Stimulated activated CD8-positive, alpha-beta memory T cell treated with anti-CD3 and anti-CD28 coated beads, Interleukin-7, amount 100 ng/mL, for 48 hours (primary cell): ENCODE measurements around the gene COQ7.

Source experiments
- DNase-seq, 2 donors: peaks; one replicate each; pipeline ENCODE4 v3.0.0-alpha.2; 2020; ENCODE audit warnings: low read depth in 1 of 2; ENCODE audit errors: extremely low read depth in 1 of 2

Gene COQ7

DNA sequence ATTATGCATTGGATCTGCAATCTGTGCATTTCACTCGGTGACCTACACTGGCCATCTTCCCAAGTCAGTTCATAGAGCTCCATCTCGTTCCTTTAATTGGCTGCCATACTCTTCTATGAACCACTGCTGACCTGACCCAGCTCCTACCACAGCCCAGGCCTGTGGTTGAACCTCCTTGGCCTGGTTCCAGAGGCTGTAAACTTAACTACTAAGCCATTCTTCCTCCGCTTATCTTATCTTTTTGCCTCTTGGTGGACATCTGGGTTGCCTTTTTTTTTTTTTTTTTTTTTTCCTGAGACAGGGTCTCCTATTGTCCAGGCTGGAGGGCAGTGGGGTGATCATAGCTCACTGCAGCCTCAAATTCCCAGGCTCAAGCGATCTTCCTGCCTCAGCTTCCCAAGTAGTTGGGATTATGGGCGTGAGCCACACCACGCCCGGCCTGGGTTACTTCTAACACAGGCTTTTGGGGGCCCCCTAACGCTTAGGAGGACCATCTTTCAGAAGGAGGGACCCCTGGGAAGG, 18.3 kb downstream of the COQ7 start:
- DNase-seq: no peak

DNA sequence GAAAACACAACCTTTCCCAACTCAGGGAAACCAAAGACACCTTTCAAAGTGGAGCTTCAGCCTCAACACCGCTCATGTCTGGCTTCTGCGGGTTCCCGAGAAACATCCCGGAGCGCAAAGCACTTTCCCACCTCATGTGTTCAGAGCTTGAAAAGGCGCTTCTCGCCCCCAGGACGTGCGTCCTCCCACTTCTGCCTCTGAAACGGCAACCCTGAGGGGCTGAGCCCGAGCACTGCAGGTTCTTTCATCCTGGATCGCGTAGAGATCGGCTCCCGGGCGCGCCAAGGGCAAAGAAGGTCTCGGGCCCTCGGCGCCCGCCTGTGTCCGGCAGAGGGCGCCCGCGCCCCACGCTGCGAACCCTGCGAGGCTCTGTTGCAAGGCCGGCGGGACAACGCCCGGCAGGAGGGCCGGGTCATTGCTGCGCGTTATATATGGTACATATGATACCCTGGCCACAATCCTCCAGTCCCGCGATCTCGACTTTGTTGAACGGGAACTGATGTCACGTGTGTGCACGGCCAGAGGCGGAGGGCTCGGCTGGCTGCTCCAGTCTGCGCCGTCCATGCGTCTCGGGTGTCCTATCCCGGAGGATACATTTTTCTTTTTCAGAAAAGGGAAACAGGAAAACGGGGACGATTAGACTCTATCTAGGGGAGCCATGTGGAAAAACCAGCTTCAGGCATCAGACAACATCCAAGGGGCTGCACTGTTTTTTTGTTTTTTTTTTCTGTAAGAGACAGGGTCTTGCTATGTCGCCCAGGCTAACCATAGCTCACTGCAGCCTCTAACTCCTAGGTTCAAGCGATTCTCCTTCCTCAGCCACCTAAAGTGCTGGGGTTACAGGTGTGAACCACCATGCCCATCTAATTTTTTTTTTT, 19.1 kb downstream of the COQ7 start:
- peak; percentile 62 to 66 for DNase-seq

DNA sequence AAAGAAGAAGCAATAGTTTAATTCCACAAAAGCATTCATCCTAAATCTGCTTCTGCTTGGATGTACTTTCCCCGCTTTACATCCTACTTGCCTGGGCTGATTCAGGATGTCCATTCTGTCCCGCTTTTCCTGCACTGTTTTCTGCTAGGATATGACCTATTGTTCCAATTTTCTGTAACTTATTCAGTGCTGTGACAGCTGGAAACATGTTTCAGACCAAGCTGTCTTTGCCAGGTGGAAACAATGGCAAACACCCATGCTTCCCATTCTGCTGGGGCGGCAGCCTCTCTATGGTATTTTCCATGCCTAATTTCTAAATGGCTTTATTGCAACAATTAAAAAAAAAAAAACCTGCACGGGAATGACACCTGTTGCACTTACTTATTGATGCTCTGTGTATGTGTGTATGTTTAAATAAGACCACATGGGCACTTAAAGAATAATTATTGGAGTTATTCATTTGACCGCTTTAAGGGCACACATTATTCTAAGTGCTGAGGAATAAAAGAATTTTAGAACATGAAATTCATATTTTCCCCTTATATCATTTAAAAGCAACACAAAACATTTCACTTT, 21.0 kb downstream of the COQ7 start:
- no peak for DNase-seq

DNA sequence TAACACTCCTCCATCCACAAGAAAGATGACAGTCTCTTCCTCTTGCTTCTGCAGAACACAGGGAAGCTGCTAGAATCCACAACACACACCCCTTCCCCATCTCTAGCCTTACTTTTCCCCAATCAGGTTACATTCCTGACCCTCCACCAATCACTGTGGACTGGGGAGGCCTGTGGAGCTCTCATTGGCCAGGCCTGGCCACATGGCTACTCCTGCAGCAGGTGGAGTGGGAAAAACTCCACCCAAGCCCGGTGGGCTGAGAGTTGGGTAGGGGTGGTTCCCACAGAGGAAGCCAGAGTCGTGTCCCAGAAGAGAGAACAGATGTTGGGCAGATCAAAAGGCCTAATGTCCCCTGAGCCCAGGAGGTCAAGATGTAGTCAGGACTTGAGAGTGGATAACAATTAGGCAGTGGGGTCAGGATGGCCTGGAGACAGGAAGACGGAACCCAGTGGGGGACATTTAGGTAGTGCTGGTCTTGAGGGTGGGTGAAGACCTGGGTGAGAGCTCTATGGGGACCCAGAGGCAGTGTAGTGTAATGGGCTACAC, 22.1 kb downstream of the COQ7 start:
- no peak for DNase-seq

DNA sequence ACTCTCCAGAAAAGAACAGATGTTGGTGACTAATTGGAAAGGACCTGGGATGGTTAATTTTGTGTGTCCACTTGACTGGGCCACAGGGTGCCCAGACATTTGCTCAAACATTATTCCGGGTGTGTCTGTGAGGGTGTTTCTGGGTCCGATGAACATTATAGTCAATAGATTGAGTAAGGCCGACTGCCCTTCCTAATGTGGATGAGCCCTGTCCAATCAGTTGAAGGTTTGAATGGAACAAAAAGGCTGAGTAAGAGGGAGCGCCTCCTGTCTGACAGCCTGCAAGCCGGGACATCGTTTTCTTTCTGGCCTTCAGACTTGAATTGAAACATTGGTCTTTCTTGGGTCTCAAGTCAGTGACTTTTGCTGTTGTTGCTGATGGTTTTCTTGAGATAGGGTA, 23.5 kb downstream of the COQ7 start:
- DNase-seq: no peak

DNA sequence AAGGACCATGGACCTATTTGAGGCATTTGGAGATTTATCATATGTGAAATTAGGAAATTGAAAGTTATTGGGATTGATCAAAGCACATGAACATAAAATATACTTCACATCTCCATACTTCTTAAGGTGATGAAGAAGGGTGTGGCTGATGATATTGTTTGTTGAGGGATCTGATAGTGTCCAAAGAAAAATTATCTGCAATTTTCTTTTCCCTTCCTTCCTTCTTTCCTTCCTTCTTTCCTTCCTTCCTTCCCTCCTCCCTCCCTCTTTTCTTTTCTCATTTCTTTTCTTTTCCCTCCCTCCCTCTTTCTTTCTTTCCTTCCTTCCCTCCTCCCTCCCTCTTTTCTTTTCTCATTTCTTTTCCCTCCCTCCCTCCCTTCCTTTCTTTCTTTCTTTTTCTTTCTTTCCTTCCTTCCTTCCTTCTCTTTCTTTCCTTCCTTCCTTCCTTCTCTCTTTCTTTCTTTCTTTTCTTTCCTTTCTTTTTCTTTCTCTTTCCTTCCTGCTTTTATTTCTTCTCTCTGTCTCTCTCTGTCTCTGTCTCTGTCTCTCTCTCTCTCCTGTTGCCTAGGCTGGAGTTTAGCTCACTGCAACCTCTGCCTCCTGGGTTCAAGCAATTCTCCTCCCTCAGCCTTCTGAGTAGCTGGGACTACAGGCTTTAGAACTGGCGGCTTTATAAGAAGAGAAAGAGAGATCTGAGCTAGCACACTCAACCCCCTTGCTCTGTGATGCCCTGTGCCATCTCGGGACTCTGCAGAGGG, 25.4 kb downstream of the COQ7 start:
- no peak for DNase-seq

DNA sequence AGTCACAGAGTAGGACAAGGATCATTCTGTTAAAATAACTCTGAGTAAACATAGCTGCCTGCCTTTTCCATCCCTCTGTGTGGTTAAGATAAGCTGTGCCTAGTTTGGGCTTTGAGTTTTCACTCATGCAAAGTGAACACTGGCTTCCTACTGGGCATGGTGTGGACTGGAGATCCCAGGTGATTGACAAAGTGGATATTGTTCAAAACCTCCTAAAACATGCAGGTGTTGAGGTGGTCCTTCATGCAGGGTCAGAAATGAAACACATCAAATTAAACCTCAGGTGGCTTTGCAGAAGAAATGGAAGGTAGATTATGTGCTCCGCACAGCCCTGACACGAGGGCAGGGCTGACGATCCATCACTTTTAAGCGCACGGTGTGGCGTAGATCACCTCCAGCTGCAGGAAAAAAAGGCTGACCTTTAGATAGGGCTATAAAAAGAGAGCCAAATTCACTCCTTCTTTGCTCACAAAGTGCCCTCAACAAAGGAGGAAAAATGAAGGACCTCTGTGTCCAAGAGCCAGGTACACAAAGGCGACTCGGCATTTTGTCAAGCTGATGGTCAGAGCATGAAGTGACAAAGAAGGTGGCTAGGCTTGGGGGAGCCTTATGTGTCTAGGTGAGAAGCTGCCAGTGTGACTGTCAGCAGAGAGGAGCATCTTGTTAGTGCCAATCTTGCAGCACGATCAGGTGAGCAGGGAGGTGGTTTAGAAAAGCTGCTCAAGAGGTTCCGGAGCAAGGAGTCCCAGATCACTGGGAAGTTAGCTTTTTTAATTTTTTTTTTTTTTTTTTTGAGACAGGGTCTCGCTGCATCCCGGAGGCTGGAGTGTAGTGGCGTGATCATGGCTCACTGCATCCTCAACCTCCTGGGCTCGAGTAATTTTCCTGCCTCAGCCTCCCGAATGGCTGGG, 26.5 kb downstream of the COQ7 start:
- DNase-seq: no peak

DNA sequence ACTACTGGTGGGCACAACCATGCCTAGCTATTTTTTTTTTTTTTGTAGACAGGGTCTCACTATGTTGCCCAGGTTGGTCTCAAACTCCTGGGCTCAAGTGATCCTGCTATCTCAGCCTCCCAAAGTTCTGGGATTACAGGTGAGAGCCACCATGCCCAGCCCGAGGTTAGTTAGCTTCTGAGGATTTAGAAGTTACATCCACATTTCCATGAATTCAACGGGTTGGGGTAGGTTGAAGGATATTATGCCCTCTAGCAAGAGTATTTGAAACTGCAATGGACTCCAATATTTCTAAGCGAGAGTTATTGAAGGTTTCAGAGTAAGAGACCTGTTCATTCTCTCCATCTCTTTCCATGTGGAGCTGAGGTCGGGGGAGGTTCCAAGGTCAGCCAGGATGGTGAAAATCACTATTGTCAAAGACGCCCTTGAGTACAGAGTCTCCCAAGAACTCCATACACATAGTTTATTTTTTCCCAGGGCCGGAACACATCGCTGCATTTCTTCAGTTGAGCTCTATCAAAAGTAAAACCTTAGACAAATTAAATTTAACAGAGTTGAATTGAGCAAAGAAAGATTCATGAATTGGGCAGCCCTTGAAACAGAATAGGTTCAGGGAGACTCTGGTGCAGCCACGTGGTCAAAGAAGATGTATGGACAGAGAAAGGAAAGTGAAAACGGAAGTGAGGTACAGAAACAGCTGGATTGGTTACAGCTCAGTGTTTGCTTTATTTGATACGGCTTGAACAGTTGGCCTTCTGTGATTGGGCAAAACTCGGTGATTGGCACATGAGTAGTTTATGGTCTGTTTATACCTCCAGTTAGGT, 27.3 kb downstream of the COQ7 start:
- DNase-seq: no peak

DNA sequence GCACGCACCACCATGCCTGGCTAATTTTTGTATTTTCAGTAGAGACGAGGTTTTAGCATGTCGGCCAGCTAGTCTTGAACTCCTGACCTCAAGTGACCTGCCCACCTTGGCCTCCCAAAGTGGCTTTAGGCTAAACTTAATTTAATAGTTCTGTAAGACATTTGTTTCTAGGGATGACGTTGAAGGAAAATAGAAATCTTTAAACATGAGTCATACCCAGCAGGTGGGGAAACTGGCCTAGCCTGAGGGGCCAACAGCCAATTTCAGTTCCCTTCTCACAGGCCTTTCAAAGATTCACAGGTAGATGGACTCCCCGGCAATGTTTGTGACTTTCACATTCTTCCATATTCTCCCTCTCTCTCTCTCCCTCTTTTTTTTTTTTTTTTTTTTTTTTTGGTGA, 28.2 kb downstream of the COQ7 start:
- DNase-seq: no peak

DNA sequence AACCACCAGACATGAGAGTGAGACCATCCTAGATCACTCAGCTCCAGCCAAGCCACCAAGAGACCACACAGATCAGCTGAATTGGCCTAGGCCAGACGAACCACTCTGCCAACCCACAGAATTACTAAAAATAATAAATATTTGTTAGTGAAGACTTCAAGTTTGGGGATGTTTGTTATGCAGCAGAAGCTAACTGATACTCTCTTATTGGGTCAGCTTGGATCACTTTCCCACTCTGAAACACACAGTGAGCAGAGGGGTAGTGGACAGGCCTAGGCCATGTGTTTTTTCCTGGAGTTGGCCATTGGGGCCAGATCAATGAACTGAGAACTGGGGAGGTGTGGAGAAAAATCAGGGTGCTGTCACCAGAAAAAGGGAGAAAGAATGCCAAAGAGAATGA, 30.8 kb downstream of the COQ7 start:
- DNase-seq: no peak

DNA sequence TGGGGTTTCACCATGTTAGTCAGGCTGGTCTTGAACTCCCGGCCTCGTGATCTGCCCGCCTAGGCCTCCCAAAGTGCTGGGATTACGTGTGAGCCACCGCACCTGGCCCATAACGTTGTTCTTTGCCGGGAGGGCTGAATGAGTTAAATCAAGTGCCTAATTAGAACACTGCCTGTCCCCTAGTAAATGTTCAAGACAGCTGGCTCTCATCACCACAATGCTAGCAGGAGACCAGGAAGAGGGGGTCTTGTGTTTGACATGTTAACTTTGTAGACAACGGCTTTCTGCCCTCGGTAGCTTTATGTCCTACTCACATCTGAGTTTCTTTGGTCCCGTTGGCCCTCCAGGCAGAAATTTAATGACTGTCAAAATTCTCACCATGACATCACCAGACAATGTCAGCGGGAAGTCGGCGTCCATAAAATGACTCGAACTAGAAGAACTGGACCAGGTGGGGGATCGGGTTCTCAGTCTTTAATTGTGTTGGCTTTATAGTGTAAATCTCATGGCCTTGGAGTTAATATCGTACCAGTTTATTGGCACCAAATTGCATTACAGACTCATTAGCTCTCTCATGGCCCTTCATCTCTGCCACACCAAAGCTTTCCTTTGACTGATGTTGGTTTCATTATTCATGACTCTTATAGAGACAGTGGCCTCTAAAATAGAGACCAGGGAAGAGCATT, 34.9 kb downstream of the COQ7 start:
- no peak for DNase-seq

DNA sequence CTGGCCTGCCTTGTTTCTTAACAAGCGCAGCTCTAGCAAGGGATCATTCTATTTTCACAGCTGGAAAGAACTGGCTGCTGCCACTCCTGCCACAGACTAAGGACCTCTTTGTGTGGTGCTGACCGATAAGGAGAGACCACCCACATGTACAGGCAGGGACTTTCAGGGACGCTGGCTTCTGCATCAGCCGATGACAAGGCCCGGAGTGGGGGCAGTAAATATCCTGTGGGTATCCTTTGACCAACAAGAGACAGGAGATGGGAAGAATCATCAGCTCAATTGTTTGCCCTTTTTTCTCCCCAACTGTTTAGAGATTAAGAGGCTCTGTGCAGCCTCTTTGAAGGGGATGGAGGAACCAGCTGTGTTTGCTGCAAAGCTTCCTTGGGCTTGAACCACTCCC, 37.2 kb downstream of the COQ7 start:
- no peak for DNase-seq

DNA sequence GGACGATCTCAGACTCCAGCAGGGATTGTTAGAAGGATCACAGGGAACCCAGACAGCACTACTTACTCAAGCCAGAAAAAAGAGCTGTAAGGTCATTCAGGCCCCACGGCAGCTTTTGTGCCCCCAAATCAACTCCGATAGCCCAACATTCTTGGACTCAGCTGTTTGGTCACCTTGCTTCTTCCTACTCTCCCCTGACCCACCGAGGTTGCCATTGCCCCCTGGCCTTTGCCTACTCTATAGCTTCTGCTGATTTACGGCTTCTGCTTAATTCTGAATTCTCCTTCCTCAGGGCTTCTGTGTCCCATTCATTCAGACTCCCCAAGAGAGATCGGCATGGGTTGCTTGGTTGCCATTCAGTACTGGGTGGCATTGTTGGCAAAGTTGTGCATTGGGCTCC, 37.7 kb downstream of the COQ7 start:
- DNase-seq: no peak

DNA sequence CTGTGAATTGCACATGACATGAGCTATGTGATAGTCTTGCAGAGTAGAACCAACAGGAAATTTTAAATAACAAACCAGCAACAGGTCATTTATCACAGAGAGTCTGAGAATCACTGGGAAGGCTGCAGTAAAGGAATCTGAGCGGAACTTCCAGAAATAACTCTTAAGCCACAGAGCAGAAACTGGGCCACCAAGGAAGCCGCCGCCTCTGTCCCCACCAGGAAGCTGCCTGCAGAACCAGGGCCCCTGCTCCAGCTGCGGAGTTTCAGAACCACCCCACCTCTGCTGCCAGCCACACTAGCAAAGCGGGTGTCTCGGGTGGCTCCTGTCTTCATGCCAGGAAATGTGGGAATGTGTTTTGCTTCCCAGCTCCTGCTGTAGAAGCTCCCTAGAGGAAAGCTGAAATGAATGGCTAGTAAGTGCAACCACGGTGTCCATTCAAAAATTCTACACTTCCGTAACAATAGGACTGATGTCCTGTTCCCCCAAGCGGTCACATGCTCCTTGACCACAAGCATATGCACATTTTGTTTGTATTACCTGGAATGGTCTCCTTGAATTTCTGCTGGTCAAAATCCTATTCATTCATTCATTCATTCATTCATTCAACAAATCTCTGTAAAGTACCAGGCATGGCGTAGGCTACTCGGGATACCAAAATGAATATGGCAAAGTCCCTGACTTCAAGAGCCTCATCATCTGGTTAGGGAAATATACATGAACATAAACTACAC, 38.6 kb downstream of the COQ7 start:
- DNase-seq: no peak

DNA sequence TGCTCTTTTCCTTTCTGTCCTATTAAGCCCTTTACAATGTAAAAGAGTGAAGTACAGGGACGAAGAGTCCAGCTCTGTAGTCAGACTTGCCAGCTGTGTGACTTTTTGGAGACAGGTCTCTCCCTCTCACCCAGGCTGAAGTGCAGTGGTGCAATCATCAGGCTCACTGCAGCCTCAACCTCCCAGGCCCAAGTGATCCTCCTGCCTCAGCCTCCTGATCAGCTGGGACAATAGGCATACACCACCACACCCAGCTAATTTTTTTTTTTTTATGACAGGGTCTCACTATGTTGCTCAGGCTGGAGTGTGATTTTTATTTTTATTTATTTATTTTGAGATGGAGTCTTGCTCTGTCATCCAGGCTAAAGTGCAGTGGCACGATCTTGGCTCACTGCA, 39.2 kb downstream of the COQ7 start:
- DNase-seq: no peak

DNA sequence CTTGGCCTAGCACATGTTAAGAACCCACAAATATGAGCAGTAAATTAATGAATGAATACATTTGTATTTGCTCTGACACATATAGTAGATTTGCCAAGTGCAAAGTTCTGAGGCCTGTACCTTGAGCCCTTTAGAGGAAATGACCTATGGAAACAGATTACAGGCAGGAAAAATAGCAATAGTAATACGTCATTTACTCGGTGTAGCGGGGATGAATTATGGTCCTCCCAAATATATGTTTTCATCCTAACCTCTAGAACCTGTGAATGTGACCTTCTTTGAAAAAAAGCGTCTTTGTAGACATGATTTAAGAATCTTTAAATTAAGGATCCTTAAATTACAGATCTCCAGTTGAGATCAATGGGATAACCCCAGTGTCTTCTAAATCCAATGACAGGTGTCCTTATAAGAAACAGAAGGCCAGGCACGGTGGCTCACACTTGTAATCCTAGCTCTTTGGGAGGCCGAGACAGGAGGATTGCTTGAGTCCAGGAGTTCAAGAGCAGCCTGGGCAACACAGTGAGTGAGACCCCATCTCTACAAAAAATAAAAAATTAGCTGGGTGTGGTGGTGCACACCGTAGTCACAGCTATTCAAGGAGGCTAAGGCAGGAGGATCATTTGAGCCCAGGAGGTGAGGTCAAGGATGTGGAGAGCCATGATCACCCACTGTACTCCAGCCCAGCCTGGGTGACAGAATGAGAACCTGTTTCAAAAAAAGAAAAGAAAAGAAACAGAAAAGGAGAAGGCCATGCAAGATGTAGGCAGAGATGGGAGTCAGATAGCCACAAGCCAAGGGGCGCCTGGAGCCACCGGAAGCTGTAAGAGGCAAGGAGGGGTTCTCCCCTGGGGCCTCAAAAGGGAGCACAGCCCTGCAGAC, 41.2 kb downstream of the COQ7 start:
- DNase-seq: no peak

DNA sequence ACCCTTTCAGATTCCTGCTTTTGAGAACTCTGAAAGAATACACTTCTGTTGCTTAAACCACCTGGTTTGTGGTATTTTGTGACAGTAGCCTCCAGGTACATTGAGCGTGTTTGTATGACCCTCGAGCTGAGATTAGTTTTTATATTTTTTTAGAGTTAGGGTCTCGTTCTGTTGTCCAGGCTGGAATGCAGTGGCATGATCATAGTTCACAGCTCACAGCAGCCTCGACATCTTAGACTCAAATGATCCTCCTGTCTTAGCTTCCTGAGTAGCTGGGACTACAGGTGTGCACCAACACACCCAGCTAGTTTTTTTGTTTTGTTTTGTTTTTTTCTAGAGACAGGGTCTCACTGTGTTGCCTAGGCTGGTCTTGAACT, 41.9 kb downstream of the COQ7 start:
- DNase-seq: no peak
